GM12874 (cell line): Measurements from ENCODE around the gene MEF2B.

Experiments used
- TF ChIP-seq, protein P1 (sequence below): IDR thresholded peaks from 2 replicates; pipeline ENCODE4 v1.5.1; 2011; ENCODE audit warnings: low read depth, mild to moderate bottlenecking, control low read depth, low read length, moderate library complexity; ENCODE audit not compliant: insufficient read depth

MEF2B gene

DNA sequence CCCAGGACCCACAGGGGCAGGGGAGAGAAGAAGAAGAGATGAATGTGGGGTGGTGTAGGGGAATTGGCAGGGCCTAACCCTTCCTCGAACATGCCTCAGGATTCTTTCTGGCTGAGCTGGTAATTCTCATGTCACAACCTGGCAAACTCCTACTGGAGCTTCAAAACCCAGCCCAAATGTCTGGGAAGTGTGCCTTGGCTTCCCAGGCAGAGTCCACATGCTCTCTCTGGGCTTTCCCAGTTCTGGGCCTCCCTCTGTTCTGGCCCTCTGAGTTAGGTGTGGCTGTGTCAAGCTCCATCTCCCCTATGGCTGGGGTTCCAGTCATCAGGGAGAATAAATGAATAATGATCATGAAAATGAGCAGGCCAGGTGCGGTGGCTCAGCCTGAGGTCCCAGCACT lies 20.6 kb downstream of the MEF2B start:
- TF ChIP-seq, protein P1, sequence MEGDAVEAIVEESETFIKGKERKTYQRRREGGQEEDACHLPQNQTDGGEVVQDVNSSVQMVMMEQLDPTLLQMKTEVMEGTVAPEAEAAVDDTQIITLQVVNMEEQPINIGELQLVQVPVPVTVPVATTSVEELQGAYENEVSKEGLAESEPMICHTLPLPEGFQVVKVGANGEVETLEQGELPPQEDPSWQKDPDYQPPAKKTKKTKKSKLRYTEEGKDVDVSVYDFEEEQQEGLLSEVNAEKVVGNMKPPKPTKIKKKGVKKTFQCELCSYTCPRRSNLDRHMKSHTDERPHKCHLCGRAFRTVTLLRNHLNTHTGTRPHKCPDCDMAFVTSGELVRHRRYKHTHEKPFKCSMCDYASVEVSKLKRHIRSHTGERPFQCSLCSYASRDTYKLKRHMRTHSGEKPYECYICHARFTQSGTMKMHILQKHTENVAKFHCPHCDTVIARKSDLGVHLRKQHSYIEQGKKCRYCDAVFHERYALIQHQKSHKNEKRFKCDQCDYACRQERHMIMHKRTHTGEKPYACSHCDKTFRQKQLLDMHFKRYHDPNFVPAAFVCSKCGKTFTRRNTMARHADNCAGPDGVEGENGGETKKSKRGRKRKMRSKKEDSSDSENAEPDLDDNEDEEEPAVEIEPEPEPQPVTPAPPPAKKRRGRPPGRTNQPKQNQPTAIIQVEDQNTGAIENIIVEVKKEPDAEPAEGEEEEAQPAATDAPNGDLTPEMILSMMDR: no peak

DNA sequence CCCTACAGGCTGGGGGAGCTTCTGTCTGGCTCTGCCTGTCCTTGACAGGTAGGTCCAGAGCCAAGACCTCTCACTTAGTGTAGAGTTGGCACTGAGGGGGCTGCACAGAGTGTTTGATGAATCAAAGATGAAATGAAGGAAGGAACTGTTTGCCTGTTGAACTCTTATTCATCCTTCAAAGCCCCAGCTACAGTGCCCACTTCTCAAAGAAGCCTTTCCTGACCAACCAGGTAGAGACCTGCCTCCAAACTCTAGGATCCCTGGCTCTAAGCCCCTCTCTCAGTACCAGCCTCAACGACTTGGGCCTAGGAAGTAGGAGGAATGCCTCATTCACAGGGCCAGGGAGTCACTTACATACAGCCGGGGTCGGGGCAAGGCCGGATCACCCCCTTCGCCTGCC lies 22.7 kb downstream of the MEF2B start:
- TF ChIP-seq, protein P1: no peak

DNA sequence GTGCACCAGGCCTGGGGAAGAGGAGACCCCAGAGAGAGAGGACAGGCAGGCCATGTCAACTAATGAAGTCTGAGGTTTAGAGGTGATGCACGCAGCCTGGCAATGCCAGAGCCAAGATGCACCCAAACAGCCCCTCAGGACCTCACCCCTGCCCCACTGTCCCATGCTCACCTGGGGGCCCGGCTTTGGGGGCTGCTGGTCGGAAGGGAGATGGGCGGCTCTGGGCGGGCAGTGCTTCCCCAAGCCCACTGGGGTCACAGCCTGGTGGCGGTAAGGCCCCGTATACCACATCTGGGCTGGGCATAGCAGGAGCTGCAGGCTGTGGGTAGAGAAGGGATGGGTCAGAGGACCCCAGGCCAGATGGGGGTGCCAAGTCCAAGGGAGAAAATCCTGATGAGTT lies 23.2 kb downstream of the MEF2B start:
- TF ChIP-seq, protein P1: no peak

DNA sequence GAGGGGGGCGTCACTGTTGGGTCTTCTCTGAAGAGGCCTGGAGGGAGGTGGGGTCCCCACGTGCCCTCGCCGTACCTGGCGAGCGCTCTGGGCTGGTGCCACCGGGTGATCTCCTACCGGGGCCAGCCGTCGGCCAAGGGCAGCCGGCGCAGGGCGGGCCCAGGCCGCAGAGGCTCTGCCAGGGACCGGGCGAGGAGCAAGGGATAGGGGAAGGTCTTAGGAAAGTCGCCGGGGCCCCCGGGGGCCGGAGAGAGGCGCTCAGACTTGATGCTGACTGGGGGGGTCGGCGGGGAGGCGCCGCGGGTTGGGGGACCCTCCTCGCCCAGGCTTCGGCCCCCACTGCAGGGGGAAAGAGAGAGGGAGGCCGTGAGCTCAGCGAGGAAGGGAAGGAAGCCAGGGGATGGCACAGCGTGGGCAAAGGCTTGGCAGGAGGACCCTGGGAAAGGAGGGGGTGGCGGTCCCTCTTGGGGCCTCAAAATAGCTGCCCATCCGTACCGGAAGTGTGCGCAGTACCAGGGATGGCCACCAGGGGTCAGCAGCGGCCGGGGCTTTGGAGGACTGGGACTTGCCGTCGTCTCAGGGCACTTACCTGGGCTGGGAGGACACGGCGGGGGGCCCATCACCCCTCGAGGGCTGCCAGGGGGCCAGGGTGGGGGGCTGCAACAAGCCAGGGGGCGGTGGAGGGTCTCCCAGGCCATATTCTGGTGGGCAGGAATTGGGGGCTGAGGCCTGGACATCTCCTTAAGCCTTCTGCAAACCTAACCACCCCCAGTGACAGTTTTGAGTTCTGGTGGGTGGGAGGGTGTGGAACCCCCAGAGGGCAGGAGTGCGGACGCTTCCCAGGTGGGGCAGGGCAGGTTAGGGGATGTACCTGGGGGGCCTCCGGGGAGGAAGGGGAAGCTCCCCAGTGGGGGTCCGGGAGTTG lies 24.1 kb downstream of the MEF2B start:
- TF ChIP-seq, protein P1: peak; percentile 96

DNA sequence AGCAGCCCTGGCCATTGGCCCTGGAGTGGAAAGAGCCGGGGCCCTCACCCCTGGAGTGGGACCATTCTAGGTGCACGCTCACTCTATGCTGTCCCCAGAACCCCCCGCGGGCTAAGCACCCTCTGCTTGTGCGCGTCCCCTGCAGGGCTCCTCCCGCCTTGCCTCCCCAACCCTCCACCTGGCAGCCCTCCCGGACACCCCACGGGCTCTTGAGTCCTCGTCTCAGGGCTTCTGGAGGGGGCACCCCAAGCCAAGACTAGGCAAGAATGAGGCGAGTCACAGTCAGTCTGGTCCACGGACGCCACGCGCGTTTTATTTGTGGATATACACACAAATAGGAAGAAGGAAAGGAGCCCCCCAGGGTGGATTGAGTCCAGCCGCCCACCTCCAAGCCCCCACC lies 24.8 kb downstream of the MEF2B start:
- TF ChIP-seq, protein P1: no peak

DNA sequence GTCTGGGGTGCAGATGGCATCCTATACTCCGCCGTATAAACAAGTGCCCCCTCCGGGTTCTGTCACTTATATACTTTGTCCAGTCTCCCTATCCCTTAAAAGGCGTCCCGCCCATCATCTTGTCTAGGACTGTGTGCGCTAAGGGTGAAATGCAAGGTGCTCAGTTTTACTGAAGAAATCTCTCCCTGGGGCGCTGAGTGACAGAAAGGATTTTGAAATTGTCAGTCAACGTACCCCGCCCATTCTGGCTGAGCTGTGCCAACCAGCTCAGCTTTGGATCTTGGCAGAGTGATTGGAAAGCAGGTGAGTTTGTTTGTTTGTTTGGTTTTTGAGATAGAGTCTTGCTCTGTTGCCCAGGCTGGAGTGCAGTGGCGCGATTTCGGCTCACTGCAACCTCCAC lies 27.7 kb downstream of the MEF2B start:
- TF ChIP-seq, protein P1: no peak

DNA sequence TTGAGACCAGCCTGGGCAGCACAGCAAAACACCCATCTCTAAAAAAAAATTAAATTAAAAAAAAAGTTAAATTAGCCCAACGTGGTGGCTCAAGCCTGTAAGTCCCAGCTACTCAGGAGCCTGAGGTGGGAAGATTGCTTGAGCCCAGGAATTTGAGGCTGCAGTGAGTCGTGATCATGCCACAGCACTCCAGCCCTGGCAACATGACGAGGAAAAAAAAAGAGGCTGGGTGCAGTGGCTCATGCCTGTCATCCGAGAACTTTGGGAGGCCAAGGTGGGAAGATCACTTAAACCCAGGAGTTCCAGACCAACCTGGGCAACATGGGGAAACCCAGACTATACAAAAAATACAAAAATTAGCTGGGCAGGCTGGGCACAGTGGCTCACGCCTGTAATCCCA lies 29.6 kb downstream of the MEF2B start:
- TF ChIP-seq, protein P1: no peak
